ENCODE results near the gene PLCXD3.
"Not testable (repeated sequence)": the region's sequence is repeated elsewhere in the genome, so short reads cannot be mapped to it uniquely, and the experiment has no call there.

DNA sequence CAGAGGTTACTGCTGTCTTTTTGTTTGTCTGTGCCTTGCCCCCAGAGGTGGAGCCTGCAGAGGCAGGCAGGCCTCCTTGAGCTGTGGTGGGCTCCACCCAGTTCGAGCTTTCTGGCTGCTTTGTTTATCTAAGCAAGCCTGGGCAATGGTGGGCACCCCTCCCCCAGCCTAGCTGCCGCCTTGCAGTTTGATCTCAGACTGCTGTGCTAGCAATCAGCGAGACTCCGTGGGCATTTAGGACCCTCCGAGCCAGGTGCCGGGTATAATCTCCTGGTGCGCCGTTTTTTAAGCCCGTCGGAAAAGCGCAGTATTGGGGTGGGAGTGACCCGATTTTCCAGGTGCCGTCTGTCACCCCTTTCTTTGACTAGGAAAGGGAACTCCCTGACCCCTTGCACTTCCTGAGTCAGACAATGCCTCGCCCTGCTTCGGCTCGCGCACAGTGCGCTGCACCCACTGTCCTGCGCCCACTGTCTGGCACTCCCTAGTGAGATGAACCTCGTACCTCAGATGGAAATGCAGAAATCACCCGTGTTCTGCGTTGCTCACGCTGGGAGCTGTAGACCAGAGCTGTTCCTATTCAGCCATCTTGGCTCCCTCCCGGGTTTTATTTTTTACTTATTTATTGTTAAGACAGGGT is 16.8 kb downstream of the PLCXD3 start:
- TF ChIP-seq, protein P1, sequence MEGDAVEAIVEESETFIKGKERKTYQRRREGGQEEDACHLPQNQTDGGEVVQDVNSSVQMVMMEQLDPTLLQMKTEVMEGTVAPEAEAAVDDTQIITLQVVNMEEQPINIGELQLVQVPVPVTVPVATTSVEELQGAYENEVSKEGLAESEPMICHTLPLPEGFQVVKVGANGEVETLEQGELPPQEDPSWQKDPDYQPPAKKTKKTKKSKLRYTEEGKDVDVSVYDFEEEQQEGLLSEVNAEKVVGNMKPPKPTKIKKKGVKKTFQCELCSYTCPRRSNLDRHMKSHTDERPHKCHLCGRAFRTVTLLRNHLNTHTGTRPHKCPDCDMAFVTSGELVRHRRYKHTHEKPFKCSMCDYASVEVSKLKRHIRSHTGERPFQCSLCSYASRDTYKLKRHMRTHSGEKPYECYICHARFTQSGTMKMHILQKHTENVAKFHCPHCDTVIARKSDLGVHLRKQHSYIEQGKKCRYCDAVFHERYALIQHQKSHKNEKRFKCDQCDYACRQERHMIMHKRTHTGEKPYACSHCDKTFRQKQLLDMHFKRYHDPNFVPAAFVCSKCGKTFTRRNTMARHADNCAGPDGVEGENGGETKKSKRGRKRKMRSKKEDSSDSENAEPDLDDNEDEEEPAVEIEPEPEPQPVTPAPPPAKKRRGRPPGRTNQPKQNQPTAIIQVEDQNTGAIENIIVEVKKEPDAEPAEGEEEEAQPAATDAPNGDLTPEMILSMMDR (conservative IDR thresholded peaks at IDR 0.05; ENCODE audit: low read length): not testable (repeated sequence)
- not testable (repeated sequence) for TF ChIP-seq EZH2phosphoT487 (IDR thresholded peaks at IDR 0.05; ENCODE audit: borderline replicate concordance)
